Astrocyte (in vitro differentiated cells and primary cell): ENCODE data around the gene TNFRSF8. TPM values are rescaled to one million over a fixed set of nuclear protein-coding genes. Genes with fewer than 3 reads are reported as not detected.

Experiments used
- DNase-seq: peaks from one replicate; pipeline ENCODE4 v3.0.0-alpha.2; 2010; ENCODE audit warnings: low read depth
- FAIRE-seq: peaks from 2 replicates; lab custom pipeline; 2011; peaks lifted over from hg19 to GRCh38; lab: Jason Lieb, UNC
- H2AFZ ChIP-seq: 2 replicates; pipeline ENCODE4 v1.6.0; 2012; ENCODE audit warnings: low read depth, low read length, inconsistent platforms
- H3K27ac ChIP-seq: 2 replicates; pipeline ENCODE4 v1.5.1; 2011; ENCODE audit warnings: low read depth, low read length, inconsistent platforms
- H3K27me3 ChIP-seq: 2 replicates; pipeline ENCODE4 v1.6.0; 2011; ENCODE audit warnings: low read length, inconsistent platforms; ENCODE audit not compliant: insufficient read depth
- H3K36me3 ChIP-seq: 2 replicates; pipeline ENCODE4 v1.5.1; 2011; ENCODE audit warnings: low read length, inconsistent platforms; ENCODE audit not compliant: insufficient read depth
- H3K4me1 ChIP-seq: 2 replicates; pipeline ENCODE4 v1.5.1; 2011; ENCODE audit warnings: low read length, inconsistent platforms; ENCODE audit not compliant: insufficient read depth
- H3K4me2 ChIP-seq: 2 replicates; pipeline ENCODE4 v1.6.0; 2012; ENCODE audit warnings: low read length, inconsistent platforms
- H3K4me3 ChIP-seq: 2 replicates; pipeline ENCODE4 v1.5.1; 2011; ENCODE audit warnings: low read depth, mild to moderate bottlenecking, low read length, inconsistent platforms; ENCODE audit not compliant: insufficient read depth
- H3K79me2 ChIP-seq: 2 replicates; pipeline ENCODE4 v1.6.0; 2012; ENCODE audit warnings: mild to moderate bottlenecking, low read length, inconsistent platforms; ENCODE audit not compliant: insufficient read depth
- H3K9ac ChIP-seq: 2 replicates; pipeline ENCODE4 v1.6.0; 2012; ENCODE audit warnings: mild to moderate bottlenecking, low read length, inconsistent platforms
- H3K9me3 ChIP-seq: 2 replicates; pipeline ENCODE4 v1.5.1; 2012; ENCODE audit warnings: low read depth, mild to moderate bottlenecking, low read length, inconsistent platforms; ENCODE audit not compliant: insufficient read depth
- H4K20me1 ChIP-seq: 2 replicates; pipeline ENCODE4 v1.6.0; 2012; ENCODE audit warnings: low read length, inconsistent platforms; ENCODE audit not compliant: insufficient read depth
- H3K27ac Mint-ChIP-seq: one replicate; pipeline ENCODE4 v1.8.0; 2021; ENCODE audit warnings: mild to moderate bottlenecking, mixed read lengths; ENCODE audit not compliant: unreplicated experiment
- H3K27me3 Mint-ChIP-seq: one replicate; pipeline ENCODE4 v1.8.0; 2021; ENCODE audit warnings: low read depth, mixed read lengths; ENCODE audit not compliant: unreplicated experiment
- H3K36me3 Mint-ChIP-seq: one replicate; pipeline ENCODE4 v1.8.0; 2021; ENCODE audit warnings: low read depth, mixed read lengths; ENCODE audit not compliant: unreplicated experiment
- H3K4me1 Mint-ChIP-seq: one replicate; pipeline ENCODE4 v1.8.0; 2021; ENCODE audit warnings: low read depth, mixed read lengths; ENCODE audit not compliant: unreplicated experiment
- H3K4me3 Mint-ChIP-seq: one replicate; pipeline ENCODE4 v1.8.0; 2021; ENCODE audit warnings: mild to moderate bottlenecking, moderate library complexity, mixed read lengths; ENCODE audit not compliant: unreplicated experiment
- H3K9me3 Mint-ChIP-seq: one replicate; pipeline ENCODE4 v1.8.0; 2021; ENCODE audit warnings: mild to moderate bottlenecking, mixed read lengths; ENCODE audit not compliant: unreplicated experiment
- CTCF ChIP-seq: IDR thresholded peaks from 2 replicates; pipeline ENCODE4 v1.5.1; 2011; ENCODE audit warnings: low read depth, mild to moderate bottlenecking, inconsistent platforms, low read length, moderate library complexity; ENCODE audit not compliant: insufficient read depth
- EZH2 ChIP-seq: IDR thresholded peaks from 2 replicates; pipeline ENCODE4 v1.6.1; 2012; ENCODE audit warnings: mild to moderate bottlenecking, low read length, inconsistent platforms; ENCODE audit not compliant: insufficient read depth
- total RNA-seq: library from RNA; stranded (reverse); gene quantifications from 2 replicates; pipeline ENCODE4 v1.2.1, GENCODE V29; 2021

Gene TNFRSF8
- total RNA-seq, 1 donor from 2014 or later, result 0.16 TPM

GRCh38 chr1:12126781-12127180 is 63.7 kb downstream of the TNFRSF8 start:
- Mint-ChIP-seq H3K4me1 (no peaks in the 10 kb centered on the region), H3K9me3 (no peaks in the 10 kb centered on the region), H3K4me3 (no peak overlapping the region), H3K27me3 (peaks cover 52% of the 10 kb centered on the region), H3K27ac (no peak overlapping the region), H3K36me3 (no peaks in the 10 kb centered on the region)
- no peak overlapping the region for H2AFZ ChIP-seq
- H4K20me1 ChIP-seq, result no peaks in the 10 kb centered on the region
- H3K27me3 ChIP-seq, result peaks cover 6% of the 10 kb centered on the region
- H3K4me3 ChIP-seq, result no peak overlapping the region
- no peak for FAIRE-seq
- no peaks in the 10 kb centered on the region for H3K9me3 ChIP-seq
- DNase-seq, result no peak
- no peak overlapping the region for H3K9ac ChIP-seq
- H3K4me2 ChIP-seq, result no peak overlapping the region
- no peaks in the 10 kb centered on the region for H3K36me3 ChIP-seq
- no peaks in the 10 kb centered on the region for H3K4me1 ChIP-seq
- no peak overlapping the region for H3K27ac ChIP-seq
- no peaks in the 10 kb centered on the region for H3K79me2 ChIP-seq
- TF ChIP-seq CTCF (no peak), EZH2 (no peak)

GRCh38 chr1:12127206-12127810 is 64.2 kb downstream of the TNFRSF8 start:
- FAIRE-seq (no peak), DNase-seq (no peak)
- Histone ChIP-seq H3K4me2 (no peak overlapping the region), H3K27me3 (peaks cover 6% of the 10 kb centered on the region), H3K79me2 (no peaks in the 10 kb centered on the region), H2AFZ (no peak overlapping the region), H3K9me3 (no peaks in the 10 kb centered on the region), H3K36me3 (no peaks in the 10 kb centered on the region), H3K4me3 (no peak overlapping the region), H3K27ac (no peak overlapping the region), H3K9ac (no peak overlapping the region), H3K4me1 (no peaks in the 10 kb centered on the region), H4K20me1 (no peaks in the 10 kb centered on the region)
- TF ChIP-seq CTCF (no peak), EZH2 (no peak)
- peaks cover 50% of the 10 kb centered on the region for H3K27me3 Mint-ChIP-seq
- H3K36me3 Mint-ChIP-seq, result no peaks in the 10 kb centered on the region
- H3K4me1 Mint-ChIP-seq, result no peaks in the 10 kb centered on the region
- no peak overlapping the region for H3K4me3 Mint-ChIP-seq
- no peak overlapping the region for H3K27ac Mint-ChIP-seq
- H3K9me3 Mint-ChIP-seq, result no peaks in the 10 kb centered on the region

GRCh38 chr1:12128120-12128519 is 65.0 kb downstream of the TNFRSF8 start:
- H2AFZ ChIP-seq, result no peak overlapping the region
- FAIRE-seq (no peak), DNase-seq (no peak)
- no peaks in the 10 kb centered on the region for H3K36me3 Mint-ChIP-seq
- H3K27ac ChIP-seq, result no peak overlapping the region
- no peaks in the 10 kb centered on the region for H3K4me1 Mint-ChIP-seq
- H3K27me3 Mint-ChIP-seq, result peaks cover 54% of the 10 kb centered on the region
- no peak overlapping the region for H3K27ac Mint-ChIP-seq
- no peaks in the 10 kb centered on the region for H3K9me3 Mint-ChIP-seq
- H4K20me1 ChIP-seq, result no peaks in the 10 kb centered on the region
- peaks cover 6% of the 10 kb centered on the region for H3K27me3 ChIP-seq
- no peaks in the 10 kb centered on the region for H3K79me2 ChIP-seq
- no peak overlapping the region for H3K4me3 Mint-ChIP-seq
- no peak overlapping the region for H3K4me3 ChIP-seq
- H3K9me3 ChIP-seq, result no peaks in the 10 kb centered on the region
- peaks cover 5% of the 10 kb centered on the region for H3K4me1 ChIP-seq
- no peak overlapping the region for H3K4me2 ChIP-seq
- no peaks in the 10 kb centered on the region for H3K36me3 ChIP-seq
- no peak for TF ChIP-seq CTCF
- no peak for TF ChIP-seq EZH2
- H3K9ac ChIP-seq, result no peak overlapping the region
